DMS53 treated with DMSO at 0.1 percent for 48 hours (cell line): ENCODE data around the gene HS3ST3B1.

ENCODE experiments used
- DNase-seq: peaks from one replicate; lab custom pipeline; 2025; ENCODE audit not compliant: unreplicated experiment; lab: John Stamatoyannopoulos, UW

HS3ST3B1 gene

DNA sequence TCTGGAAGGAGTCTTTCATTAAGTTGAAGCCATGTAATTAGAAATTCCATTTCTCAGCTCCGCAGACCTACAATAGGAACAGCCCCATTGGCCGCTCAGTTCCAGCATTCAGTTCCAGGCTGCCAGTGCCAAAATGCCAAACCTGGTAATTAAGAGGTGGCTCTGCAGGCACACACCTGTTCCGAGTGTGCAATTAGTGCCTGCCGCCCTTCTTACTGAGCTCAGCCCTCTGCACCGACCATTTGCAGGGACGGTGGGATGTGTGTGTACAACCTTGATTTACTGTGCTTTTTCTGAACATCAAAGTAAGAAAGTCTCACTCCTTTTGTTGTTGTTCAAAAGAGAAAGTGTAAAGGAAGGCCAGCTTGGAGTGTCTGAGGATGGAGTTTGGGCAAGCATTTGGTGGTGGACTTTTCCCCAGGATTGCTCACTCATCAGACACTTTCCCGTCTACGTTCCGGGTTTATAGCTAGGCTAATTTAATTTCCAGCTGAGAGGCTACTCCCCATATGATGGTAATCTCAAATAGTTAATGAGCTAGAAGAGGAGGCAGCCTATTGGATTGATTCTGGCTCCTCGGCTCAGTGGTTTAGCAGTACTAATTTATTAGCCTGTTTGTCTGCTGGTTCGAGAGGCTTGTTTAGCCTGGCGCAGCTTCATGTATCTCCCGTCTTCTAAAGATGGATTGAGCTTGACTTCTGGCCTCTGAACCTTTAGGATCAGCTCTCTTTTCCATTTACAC lies 20.0 kb downstream of the HS3ST3B1 start:
- DNase-seq: no peak

DNA sequence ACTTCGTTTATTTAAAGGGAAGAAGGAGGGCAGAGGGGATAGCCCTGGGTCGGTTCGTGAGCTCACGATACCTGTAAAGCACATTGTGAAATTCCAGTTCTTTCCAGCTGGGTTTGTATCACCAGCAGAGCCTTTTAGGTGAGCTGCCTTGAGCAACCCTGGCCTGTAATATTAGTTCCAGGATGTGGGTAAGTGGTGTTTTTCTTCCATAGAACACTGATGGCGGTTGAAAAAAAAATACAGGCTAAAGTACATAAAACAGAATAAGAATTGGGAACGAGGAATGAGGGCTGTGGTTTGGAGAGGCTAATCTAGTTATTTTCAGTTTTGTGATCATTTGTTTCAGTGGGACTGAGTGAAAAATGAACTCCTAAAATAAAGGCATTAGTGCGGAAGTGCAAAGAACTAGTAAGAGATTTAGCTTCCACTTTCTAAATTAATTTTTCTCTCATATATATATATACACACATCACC lies 20.6 kb downstream of the HS3ST3B1 start:
- DNase-seq: no peak

DNA sequence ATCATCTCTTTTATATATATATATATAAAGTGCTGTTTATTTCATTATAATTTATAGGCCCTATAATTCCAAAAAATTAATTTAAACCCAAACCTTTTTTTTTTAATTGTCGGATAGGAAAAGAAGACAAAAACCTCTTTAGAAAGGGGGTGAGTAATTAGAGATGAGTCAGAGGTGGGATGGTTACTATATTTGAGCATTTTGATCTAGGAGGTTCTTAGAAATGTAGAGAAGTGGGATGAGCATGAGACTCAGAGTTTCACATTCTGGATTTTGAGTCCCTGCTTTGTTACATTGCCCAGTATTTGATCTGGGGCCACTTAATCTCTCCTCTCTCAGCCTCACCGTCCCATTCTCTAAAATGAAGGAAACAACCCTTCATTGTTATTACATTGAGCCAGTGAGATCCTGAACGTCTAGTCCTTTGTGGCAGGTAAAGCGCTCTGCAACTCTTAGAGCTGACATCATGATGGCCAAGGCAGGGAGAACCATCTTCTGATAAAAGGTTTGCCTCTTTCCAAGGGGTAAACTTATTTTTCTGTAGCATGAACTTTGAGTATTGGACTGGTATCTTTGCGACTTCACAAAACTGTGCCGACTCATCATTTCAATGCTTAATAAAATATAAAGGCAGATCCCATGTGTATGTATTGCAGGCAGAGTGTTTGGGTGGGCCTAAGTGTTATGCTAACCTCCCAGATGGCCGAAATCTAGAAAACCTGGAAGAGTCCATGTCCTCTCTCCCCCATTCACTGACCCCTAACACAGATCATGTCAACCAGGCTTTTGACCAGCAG lies 21.3 kb downstream of the HS3ST3B1 start:
- no peak for DNase-seq

DNA sequence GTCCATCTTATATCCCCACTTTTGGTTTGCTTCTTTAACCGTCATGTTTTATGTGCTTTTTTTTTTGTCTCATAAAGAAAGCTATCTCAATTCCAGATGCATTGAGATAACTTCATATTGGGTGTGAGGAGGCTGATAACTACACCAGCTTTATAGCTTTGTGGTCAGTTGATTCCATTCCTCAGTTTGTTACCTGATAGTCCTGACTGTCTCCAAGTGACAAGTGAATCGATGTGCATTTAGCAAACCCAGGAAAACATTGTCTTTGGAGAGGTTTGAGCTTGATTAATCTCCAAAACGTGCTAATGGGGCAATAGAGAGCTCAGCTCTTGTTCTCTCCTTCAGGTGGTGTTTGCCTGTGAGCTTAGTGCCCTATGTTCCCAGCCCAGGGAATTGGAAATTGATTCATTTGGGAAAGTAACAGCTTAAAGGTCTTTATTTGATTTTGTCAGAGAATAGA lies 22.7 kb downstream of the HS3ST3B1 start:
- DNase-seq: no peak

DNA sequence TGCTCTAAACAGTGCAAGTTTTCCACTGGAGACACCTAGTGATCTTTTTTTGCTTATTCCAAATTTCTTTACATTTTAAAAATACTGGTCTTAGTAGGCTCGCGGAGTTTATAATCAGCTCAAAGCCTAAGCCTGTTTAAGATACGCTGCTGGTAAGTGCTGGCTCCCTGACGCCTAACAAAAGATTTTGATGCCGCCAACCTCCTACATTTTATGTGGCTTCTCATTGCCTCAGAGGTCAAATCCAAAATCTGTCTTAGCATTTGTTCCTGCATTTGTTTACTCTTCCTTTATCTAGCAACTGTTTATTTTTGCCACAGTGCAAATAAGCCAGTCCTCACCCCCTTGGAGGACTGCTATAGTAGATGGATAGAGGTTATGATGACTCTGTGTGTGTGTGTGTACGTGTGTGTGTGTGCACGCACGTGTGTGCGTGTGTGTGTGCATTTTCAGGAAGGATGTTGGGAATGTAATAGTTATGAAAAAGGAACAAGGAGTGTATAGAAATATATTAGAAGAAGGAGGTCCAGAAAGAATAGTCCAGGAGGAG lies 24.8 kb downstream of the HS3ST3B1 start:
- no peak for DNase-seq

DNA sequence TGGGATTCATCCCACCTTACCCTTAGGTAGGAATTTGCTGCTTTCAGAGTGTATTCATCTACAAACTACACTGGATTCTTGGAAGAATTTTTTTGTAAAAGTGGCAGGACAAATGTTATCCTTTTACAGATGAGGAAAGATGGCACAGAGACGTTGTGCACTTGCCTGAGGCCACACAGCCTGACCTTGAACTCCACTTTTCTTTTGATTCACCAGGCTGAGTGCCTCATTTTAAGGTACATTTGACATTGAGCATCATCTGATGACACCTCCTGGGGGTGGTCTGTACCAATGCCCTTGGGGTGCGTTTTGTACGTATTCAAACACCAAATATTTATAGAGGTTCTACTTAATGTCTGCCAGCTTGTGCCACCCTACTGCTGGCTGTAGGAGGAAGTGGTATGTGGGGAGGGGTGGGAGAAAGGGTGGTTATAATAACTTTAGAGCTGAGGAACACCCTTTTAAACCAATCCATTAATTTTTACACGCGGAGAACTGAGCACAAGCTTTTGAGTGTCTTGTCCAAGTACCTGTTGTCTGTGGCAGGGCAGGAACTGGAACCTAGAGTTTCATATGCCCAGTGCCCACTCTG lies 29.1 kb downstream of the HS3ST3B1 start:
- DNase-seq: no peak

DNA sequence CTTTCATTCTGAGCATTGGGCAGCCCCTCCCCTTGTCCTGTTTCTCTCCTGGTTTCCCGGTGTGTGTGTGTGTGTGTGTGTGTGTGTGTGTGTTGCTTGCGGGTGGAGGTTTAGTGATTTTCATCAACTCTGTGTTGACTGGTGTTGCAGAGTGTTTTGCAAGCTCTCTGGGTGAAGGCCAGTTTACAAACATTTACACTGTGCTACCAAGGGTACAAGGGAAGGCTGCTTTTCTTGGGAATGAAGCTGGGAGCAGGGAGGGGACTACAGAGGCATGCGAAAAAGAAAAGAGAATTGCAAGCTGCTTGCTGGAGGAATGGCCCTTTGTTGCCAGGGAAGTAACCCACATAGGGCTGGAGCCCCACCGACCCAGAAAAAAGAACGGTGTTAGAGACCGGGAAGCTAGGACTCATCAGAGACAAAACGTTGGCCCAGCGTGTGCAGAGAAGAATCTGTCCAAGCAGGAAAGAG lies 29.6 kb downstream of the HS3ST3B1 start:
- DNase-seq: no peak

DNA sequence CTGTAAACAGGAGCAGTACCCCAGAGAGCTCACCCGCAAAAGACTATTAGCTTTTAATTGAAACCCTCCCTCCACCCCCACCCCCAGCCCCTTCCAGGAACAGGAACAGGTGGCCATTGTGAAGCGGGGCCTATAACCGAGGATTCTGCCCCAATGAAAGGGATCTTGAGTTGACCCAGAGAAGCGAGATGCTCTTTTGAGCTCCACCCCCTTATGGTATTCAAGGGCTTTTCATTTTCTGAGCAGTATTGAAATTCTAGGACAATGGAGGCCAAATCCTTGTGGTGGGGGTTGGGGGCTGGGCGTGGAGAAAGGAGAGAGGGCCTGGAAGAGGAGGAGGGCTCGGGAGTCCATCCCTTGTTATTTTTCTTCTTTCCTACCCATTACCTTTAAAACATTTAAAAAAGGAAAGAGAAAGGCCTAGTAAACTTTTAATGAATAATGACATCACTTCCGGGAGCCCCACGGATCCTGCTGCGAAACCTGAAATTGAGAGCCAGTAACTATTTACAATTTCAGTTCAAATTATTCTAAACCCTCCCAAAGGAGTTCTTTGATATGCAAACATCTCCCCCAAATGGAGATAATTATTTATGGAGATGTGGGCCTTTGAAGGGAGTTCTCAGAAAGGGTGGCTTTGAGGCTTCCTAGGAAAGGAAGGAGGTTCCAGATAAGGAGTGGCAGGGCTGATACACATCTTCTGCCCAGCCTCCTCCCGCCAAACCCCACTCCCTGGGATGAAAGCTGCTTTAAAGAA lies 30.5 kb downstream of the HS3ST3B1 start:
- no peak for DNase-seq

DNA sequence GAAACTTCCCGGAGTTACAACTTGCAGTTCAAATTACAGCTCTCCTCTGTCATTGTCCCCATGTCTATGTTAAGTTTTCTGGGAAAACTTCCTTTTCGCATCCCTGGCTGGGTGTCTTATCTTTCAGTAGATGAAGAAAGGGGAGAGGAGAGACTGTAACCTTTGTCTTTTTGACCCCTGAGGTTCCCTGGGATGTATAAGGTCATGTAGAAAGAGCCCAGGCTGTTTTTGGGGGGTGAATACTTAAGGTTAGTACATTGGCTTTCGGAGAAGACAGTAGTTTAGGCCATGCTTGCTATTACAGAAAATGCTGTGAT lies 31.1 kb downstream of the HS3ST3B1 start:
- no peak for DNase-seq

DNA sequence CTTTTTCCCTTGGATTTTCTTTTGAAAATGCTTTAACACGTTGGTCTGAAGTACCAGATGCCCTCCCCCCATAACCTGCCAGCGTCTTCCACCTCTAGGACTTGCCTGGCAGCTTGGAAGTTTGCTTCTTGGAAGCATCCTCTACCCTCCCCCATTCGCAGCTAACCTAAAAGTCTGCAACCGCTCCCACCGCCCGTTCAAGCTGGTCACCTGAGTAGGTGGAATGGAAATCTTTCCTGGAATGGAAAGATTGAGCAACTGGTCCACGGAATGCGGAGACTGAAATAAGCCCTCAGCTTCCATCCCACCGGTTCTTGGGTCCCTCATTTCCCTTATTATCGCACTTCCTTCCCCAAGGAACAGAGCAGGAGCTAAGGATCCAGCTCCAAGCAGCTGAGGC lies 31.4 kb downstream of the HS3ST3B1 start:
- DNase-seq: no peak

DNA sequence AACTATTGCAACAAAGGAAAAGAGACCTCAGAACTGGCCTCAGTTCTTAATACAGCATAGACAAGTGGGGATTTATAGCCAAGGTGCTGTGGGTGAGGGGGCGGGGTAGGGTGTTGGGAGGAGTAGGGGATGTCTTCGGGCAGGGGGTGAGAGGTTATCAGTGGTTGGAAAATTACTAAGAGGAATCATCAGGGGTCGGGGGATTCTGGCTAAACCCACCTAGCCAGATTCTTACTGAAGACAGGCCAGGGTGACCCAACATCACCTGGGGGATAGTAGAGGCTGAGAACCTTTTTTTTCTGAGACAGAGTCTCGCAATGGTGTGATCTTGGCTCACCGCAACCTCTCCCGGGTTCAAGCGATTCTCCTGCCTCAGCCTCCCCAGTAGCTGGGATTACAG lies 32.6 kb downstream of the HS3ST3B1 start:
- DNase-seq: no peak

DNA sequence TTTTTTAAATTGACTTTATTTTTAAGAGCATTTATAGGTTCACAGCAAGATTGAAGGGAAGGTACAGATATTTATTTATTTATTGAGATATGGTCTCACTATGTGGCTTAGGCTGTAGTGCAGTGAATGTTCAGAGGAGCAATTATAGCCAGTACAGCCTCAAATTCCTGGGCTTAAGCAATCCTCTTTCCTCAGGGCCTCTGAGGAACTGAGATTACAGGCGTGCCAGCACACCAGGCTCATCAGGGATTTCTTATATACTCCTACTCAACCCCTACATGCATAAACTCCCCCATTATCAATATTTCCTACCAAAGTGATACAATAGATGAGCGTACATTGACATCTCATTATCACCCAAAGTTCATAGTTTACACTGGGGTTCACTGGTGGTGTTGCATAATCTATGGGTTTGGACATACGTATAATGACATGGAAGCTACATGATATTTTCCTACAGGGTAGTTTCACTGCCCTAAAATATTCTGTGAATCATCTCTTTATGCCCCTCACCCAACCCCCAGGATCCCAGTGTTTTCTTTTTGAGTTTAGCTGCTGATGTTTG lies 33.5 kb downstream of the HS3ST3B1 start:
- DNase-seq: no peak

DNA sequence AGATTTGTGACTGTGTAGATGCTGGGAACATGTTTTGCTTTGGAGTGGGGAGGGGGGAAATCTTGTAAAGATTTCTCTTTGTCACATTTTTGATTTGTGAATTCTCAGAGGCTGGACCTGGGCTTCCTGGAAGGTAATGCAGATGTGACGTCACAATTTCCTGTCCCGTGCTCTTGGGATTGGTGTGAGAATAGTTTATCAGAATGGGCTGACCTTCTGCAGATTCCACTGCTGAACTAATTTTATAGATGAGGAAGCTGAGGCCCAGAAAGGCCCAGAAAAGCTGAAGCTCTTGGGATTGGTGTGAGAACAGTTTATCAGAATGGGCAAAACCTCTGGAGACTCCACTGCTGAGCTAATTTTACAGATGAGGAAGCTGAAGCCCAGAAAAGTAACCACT lies 34.0 kb downstream of the HS3ST3B1 start:
- DNase-seq: no peak

DNA sequence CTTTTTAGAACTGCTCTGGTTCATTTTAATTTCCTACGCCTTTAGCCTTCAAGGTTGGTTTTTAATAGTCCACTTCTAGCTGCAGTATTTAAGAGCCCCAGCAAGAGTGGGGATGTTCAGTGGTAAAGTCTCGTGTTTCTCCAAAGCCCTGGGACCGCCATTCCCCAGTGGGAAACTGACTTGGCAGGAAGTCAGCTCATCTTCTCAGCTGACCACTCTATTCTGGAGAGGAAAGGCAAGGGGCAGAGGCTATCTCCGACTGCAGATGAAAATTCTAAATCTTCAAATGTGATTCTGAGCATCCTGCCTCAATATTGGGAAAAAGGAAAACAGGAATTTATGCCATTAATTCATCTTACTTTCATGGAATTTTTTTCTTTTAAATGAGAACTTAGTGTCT lies 35.5 kb downstream of the HS3ST3B1 start:
- no peak for DNase-seq

DNA sequence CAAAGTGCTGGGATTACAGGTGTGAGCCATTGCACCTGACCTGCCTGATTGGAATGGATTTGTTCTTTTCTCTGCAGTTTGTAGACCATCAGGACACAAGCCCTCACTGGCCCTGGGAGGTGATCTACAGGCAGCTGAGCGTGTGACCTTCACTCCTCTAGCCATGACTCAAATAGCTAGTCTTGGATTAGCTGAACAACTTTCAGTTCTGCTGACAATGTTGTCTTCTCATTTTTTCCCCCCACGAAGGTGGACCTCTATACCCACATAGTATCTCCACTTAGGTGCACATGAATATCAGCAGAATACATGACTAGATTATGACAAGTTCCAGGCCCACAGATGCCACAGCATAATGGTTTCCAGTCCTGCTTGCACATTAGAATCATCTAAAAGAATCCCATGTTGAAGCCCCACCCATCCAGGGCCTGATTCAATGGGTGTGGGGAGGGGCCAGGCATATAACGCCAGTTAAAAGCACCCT lies 36.8 kb downstream of the HS3ST3B1 start:
- no peak for DNase-seq

DNA sequence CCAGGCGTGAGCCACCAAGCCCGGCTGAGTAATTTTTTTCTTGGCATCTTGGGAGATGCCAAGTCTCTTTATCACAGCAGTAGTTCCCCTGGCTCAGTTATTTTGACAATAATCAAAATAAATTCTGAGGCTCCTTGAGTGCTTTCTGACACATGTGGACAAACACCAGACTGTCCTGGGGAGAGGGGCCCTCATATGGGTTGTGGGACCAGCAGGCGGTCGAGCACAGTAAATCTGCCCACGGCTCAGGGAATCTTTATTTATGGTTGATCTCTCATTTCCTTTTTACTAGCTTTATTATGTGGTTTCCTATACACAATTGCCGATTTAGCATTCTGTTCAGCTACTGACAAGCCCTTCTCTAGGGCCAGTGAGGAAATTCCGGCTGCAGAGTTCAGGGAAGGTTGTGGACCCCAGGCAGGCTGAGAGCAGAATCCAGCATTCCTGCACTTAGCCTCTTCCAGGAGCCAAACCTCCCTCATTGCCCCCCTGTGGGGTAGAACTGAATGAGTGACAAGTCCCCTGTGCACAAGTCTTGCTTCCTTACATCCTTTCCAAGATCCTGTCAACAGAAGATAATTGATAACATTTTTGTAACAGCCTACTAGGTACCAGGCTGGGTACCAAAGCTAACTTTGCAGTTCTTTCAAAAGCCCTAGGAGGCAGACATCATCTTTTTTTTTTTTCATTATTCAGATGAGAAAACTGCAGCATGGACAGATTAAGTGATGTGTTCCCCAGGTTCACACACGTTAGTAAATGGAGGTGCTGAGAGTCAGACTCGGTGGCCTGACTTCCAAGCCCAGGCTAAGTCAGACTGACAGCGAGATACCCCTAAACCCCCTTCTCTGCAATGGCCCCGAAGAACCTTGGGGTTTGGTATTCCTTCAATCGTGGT lies 40.2 kb downstream of the HS3ST3B1 start:
- no peak for DNase-seq

DNA sequence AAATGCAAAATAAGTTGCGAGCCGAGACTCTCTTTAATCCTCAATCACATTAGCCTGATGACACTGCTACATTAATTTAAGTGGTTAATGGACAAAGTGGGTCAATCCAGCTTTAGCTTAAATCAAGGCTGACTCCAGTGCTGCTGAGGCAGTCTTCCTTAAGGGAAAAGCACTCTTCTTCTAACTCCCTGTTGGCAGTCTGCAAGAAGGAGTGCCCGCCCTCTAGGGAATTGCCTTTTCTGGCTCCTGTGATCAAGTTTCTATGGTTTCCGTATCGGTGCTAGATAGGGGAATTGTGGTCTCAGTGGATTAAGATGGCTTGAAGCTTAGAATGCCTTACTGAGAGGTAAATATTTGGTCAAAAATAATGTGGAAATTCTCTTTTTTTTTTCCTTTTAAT lies 41.0 kb downstream of the HS3ST3B1 start:
- no peak for DNase-seq

DNA sequence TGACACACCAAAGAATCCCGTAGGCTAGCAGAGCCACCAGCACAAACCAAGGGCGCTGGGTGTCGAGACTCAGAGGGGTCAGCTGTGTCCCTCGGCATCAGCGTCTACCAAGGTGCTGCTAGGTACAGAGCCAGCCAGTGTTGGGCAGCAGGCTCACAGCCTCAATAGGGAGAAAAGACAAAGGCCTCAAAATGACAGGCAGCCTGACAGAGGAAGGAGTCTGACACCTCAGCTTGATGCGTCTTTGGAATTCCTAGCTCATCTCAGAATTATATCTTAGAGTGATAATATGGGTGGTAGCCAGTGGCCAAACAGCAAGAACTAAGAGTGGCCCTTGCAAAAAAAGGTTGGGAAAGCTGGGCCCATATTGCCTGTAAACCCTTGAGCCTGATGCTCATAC lies 45.9 kb downstream of the HS3ST3B1 start:
- DNase-seq: no peak

DNA sequence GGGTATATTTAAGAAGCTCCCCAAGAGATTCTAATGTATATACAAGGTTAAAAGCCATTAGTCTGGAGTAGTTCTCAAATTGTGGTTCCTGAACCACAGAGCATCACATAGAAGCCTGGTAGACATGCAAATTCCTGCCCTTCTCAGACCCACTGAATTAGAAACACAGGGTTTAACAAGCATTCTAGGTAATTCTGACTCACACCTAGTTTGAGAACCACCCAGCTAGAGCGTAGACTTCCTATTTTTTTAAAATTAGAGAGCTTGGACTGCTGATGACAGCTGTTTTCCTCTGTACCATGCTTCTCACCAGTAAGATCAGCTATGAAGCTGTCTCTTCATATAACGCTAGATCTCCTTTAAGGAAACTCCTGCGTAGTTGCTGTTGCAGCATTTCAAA lies 50.6 kb downstream of the HS3ST3B1 start:
- DNase-seq: no peak
